SK-N-SH treated with all-trans-retinoic acid at 6 μM for 48 hours (cell line): ENCODE results near the gene TMPRSS6.

ENCODE experiments used
- ATAC-seq: fragments of 200-7000 bp; cut with Tn5 transposase; 3 replicates; pipeline ENCODE4 v1.9.1; 2020; ENCODE audit warnings: mild to moderate bottlenecking, moderate library complexity
- BACH2 ChIP-seq: fragments of 250-450 bp; sonication (Bioruptor Pico); IDR thresholded peaks from 2 replicates; pipeline ENCODE4 v1.9.0; 2021; ENCODE audit warnings: mild to moderate bottlenecking, borderline replicate concordance
- CREB5 ChIP-seq: fragments of 250-450 bp; sonication (Bioruptor Pico); IDR thresholded peaks from 2 replicates; pipeline ENCODE4 v1.5.1; 2020; ENCODE audit warnings: low read depth, mild to moderate bottlenecking, moderate library complexity
- CSDC2 ChIP-seq: fragments of 250-450 bp; sonication (Bioruptor Pico); IDR thresholded peaks from 2 replicates; pipeline ENCODE4 v1.5.0; 2020; ENCODE audit warnings: mild to moderate bottlenecking, moderate library complexity
- CSRNP3 ChIP-seq: fragments of 250-450 bp; sonication (Bioruptor Pico); IDR thresholded peaks from 2 replicates; pipeline ENCODE4 v1.5.1; 2021; ENCODE audit warnings: mild to moderate bottlenecking, moderate library complexity
- ESRRG ChIP-seq: fragments of 250-450 bp; sonication (Bioruptor Pico); IDR thresholded peaks from 2 replicates; pipeline ENCODE4 v1.6.1; 2021; ENCODE audit warnings: mild to moderate bottlenecking
- GLIS3 ChIP-seq: fragments of 250-450 bp; sonication (Bioruptor Pico); IDR thresholded peaks from 2 replicates; pipeline ENCODE4 v1.5.0; 2020; ENCODE audit warnings: mild to moderate bottlenecking, moderate library complexity
- ISL1 ChIP-seq: fragments of 250-450 bp; sonication (Bioruptor Pico); IDR thresholded peaks from 2 replicates; pipeline ENCODE4 v2.1.2; 2022; ENCODE audit warnings: mild to moderate bottlenecking, moderate library complexity
- OSR1 ChIP-seq: fragments of 250-450 bp; sonication (Bioruptor Pico); IDR thresholded peaks from 2 replicates; pipeline ENCODE4 v1.8.0; 2022; ENCODE audit warnings: moderate library complexity, mild to moderate bottlenecking, inconsistent platforms
- PATZ1 ChIP-seq: fragments of 250-450 bp; sonication (Bioruptor Pico); IDR thresholded peaks from 2 replicates; pipeline ENCODE4 v1.8.0; 2020; ENCODE audit warnings: mild to moderate bottlenecking, moderate library complexity, borderline replicate concordance
- POU6F1 ChIP-seq: fragments of 250-450 bp; sonication (Bioruptor Pico); IDR thresholded peaks from 2 replicates; pipeline ENCODE4 v1.8.0; 2021; ENCODE audit warnings: low read depth, mild to moderate bottlenecking, moderate library complexity, borderline replicate concordance
- PPARA ChIP-seq: fragments of 250-450 bp; sonication (Bioruptor Pico); IDR thresholded peaks from 2 replicates; pipeline ENCODE4 v1.5.0; 2020; ENCODE audit warnings: mild to moderate bottlenecking, borderline replicate concordance
- RARB ChIP-seq: fragments of 250-450 bp; sonication (Bioruptor Pico); IDR thresholded peaks from 2 replicates; pipeline ENCODE4 v1.8.0; 2021; ENCODE audit warnings: mild to moderate bottlenecking, moderate library complexity
- SNAI2 ChIP-seq: fragments of 250-450 bp; sonication (Bioruptor Pico); IDR thresholded peaks from 2 replicates; pipeline ENCODE4 v1.5.0; 2020; ENCODE audit warnings: mild to moderate bottlenecking, moderate library complexity
- TCF4 ChIP-seq: fragments of 250-450 bp; sonication (Bioruptor Pico); IDR thresholded peaks from 2 replicates; pipeline ENCODE4 v1.8.0; 2021; ENCODE audit warnings: mild to moderate bottlenecking, moderate library complexity, borderline replicate concordance
- TOX ChIP-seq: fragments of 250-450 bp; sonication (Bioruptor Pico); IDR thresholded peaks from 2 replicates; pipeline ENCODE4 v1.8.0; 2021; ENCODE audit warnings: mild to moderate bottlenecking, moderate library complexity, borderline replicate concordance
- TSHZ2 ChIP-seq: fragments of 250-450 bp; sonication (Bioruptor Pico); IDR thresholded peaks from 2 replicates; pipeline ENCODE4 v1.5.0; 2020; ENCODE audit warnings: mild to moderate bottlenecking, moderate library complexity
- ZC3H10 ChIP-seq: fragments of 250-450 bp; sonication (Bioruptor Pico); IDR thresholded peaks from 2 replicates; pipeline ENCODE4 v1.5.1; 2021; ENCODE audit warnings: mild to moderate bottlenecking, moderate library complexity
- ZFP3 ChIP-seq: fragments of 250-450 bp; sonication (Bioruptor Pico); IDR thresholded peaks from 2 replicates; pipeline ENCODE4 v1.5.0; 2020; ENCODE audit warnings: mild to moderate bottlenecking, moderate library complexity
- ZFP30 ChIP-seq: fragments of 450-650 bp; formaldehyde crosslinking; IDR thresholded peaks from 2 replicates; pipeline ENCODE4 v1.5.0; 2022; ENCODE audit warnings: mild to moderate bottlenecking, moderate library complexity
- ZNF565 ChIP-seq: fragments of 450-650 bp; formaldehyde crosslinking; conservative IDR thresholded peaks from 2 replicates; pipeline ENCODE4 v1.5.0; 2020; ENCODE audit warnings: low read depth, mild to moderate bottlenecking, moderate library complexity
- ZNF70 ChIP-seq: fragments of 450-650 bp; formaldehyde crosslinking; IDR thresholded peaks from 2 replicates; pipeline ENCODE4 v1.5.0; 2020; ENCODE audit warnings: mild to moderate bottlenecking, moderate library complexity
- ZNF8 ChIP-seq: fragments of 450-650 bp; formaldehyde crosslinking; IDR thresholded peaks from 2 replicates; pipeline ENCODE4 v1.5.0; 2020; ENCODE audit warnings: mild to moderate bottlenecking, moderate library complexity

Gene TMPRSS6

GRCh38 chr22:37018086-37018814 lies 91.3 kb downstream of the TMPRSS6 start:
- no peak for TF ChIP-seq PPARA
- no peak for TF ChIP-seq TCF4
- no peak for TF ChIP-seq ZNF8 (CRISPR knock-in tag)
- TF ChIP-seq ZNF565 (CRISPR knock-in tag) = no peak
- no peak for TF ChIP-seq CSDC2
- no peak for TF ChIP-seq ESRRG (CRISPR knock-in tag)
- no peak for TF ChIP-seq OSR1 (CRISPR knock-in tag)
- no peak for ATAC-seq

GRCh38 chr22:37017356-37017755 lies 92.2 kb downstream of the TMPRSS6 start:
- TF ChIP-seq TOX = no peak
- no peak for TF ChIP-seq TCF4
- no peak for TF ChIP-seq ISL1
- TF ChIP-seq ZC3H10 = no peak
- TF ChIP-seq PATZ1 (CRISPR knock-in tag) = no peak
- TF ChIP-seq ZNF70 (CRISPR knock-in tag) = no peak
- TF ChIP-seq TSHZ2 (CRISPR knock-in tag) = no peak
- TF ChIP-seq SNAI2 (CRISPR knock-in tag) = no peak
- TF ChIP-seq GLIS3 (CRISPR knock-in tag) = no peak
- no peak for TF ChIP-seq CSDC2
- TF ChIP-seq ZNF8 (CRISPR knock-in tag) = no peak
- TF ChIP-seq BACH2 (CRISPR knock-in tag) = no peak
- TF ChIP-seq ESRRG (CRISPR knock-in tag) = no peak
- no peak for TF ChIP-seq RARB (CRISPR knock-in tag)
- no peak for TF ChIP-seq ZNF565 (CRISPR knock-in tag)
- ATAC-seq = no peak

- TF ChIP-seq CSDC2 (no peak), CREB5 (CRISPR knock-in tag) (no peak), CSRNP3 (CRISPR knock-in tag) (no peak), BACH2 (CRISPR knock-in tag) (no peak), PPARA (no peak), POU6F1 (no peak), ZNF8 (CRISPR knock-in tag) (no peak), ISL1 (no peak), ZFP3 (CRISPR knock-in tag) (no peak), ZFP30 (CRISPR knock-in tag) (no peak), TCF4 (no peak), ZNF565 (CRISPR knock-in tag) (no peak), TSHZ2 (CRISPR knock-in tag) (no peak), ZNF70 (CRISPR knock-in tag) (no peak), RARB (CRISPR knock-in tag) (no peak)
- ATAC-seq = no peak
Observed at GRCh38 chr22:37016134-37016910, 93.2 kb downstream of the TMPRSS6 start.
